Measurements from ENCODE around the gene TFDP2.
"Not testable (repeated sequence)": the region's sequence is repeated elsewhere in the genome, so short reads cannot be mapped to it uniquely, and the experiment has no call there.

TFDP2 gene

GRCh38 chr3:141925677-141926076 is 223.7 kb downstream of the TFDP2 start:
- DNase-seq (ENCODE audit: low spot score): not testable (repeated sequence)

GRCh38 chr3:141921316-141921715 is 228.0 kb downstream of the TFDP2 start:
- no peak for DNase-seq (ENCODE audit: low spot score)

- no peak for DNase-seq (ENCODE audit: low spot score)
These were observed 228.6 kb downstream of the TFDP2 start for GRCh38 chr3:141920701-141921100.

- DNase-seq (ENCODE audit: low spot score): no peak
These were observed 233.6 kb downstream of the TFDP2 start for GRCh38 chr3:141915766-141916165.

- DNase-seq (ENCODE audit: low spot score): no peak
These were observed 234.3 kb downstream of the TFDP2 start for GRCh38 chr3:141915016-141915415.

- no peak for DNase-seq (ENCODE audit: low spot score)
These were observed 235.0 kb downstream of the TFDP2 start for GRCh38 chr3:141914311-141914710.

- peak; percentile 68 for DNase-seq (ENCODE audit: low spot score)
These were observed 236.1 kb downstream of the TFDP2 start for GRCh38 chr3:141913150-141913811.

- DNase-seq (ENCODE audit: low spot score): not testable (repeated sequence)
These were observed 239.4 kb downstream of the TFDP2 start for GRCh38 chr3:141909986-141910385.

GRCh38 chr3:141909408-141909807 is 239.9 kb downstream of the TFDP2 start:
- no peak for DNase-seq (ENCODE audit: low spot score)

- DNase-seq (ENCODE audit: low spot score): no peak
These were observed 244.2 kb downstream of the TFDP2 start for GRCh38 chr3:141905129-141905528.

GRCh38 chr3:141904203-141904602 is 245.1 kb downstream of the TFDP2 start:
- no peak for DNase-seq (ENCODE audit: low spot score)

- DNase-seq (ENCODE audit: low spot score): no peak
These were observed 247.4 kb downstream of the TFDP2 start for GRCh38 chr3:141901914-141902313.

- no peak for DNase-seq (ENCODE audit: low spot score)
These were observed 249.0 kb downstream of the TFDP2 start for GRCh38 chr3:141900343-141900742.

GRCh38 chr3:141898908-141899307 is 250.4 kb downstream of the TFDP2 start:
- DNase-seq (ENCODE audit: low spot score): no peak

GRCh38 chr3:141895731-141896130 is 253.6 kb downstream of the TFDP2 start:
- no peak for DNase-seq (ENCODE audit: low spot score)

GRCh38 chr3:141894524-141895176 is 254.7 kb downstream of the TFDP2 start:
- DNase-seq (ENCODE audit: low spot score): peak; percentile 52
